Testis (tissue), 2 donors: ENCODE data around the gene DNM3.

Experiments used
- POLR2A ChIP-seq: fragments of 450-650 bp; IDR thresholded peaks from one replicate; pipeline ENCODE4 v1.6.1; 2017; ENCODE audit warnings: antibody characterized with exemption, mild to moderate bottlenecking, moderate library complexity
- TF ChIP-seq, protein P1 (sequence below), 3 experiments: fragments of 450-650 bp in 2 of 3; fragments of 200-600 bp in 1 of 3; sonication (generic) in 1 of 3; IDR thresholded peaks; one replicate each; pipeline ENCODE4 v1.5.1; 2016 to 2019; ENCODE audit warnings: antibody characterized with exemption in 3 of 3, mild to moderate bottlenecking in 2 of 3, moderate library complexity in 1 of 3

DNA sequence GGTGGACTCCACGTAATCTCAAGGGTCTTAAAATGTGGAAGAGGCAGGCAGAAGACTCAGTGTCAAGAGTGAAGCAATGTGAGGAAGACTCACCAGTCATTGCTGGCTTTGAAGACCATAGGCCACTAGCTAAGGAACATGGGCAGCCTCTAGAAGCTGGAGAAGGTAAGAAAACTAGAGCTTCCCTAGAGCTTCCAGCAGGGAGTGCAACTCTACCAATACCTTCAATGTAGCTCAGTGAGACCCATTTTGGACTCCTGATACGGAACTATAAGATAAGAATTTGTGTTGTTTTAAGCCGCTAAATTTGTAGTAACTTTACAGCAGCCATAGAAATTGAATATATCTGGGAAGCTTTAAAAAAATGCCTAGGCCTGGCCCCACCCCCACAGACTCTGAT is 41.0 kb upstream of the DNM3 start:
- TF ChIP-seq, protein P1, sequence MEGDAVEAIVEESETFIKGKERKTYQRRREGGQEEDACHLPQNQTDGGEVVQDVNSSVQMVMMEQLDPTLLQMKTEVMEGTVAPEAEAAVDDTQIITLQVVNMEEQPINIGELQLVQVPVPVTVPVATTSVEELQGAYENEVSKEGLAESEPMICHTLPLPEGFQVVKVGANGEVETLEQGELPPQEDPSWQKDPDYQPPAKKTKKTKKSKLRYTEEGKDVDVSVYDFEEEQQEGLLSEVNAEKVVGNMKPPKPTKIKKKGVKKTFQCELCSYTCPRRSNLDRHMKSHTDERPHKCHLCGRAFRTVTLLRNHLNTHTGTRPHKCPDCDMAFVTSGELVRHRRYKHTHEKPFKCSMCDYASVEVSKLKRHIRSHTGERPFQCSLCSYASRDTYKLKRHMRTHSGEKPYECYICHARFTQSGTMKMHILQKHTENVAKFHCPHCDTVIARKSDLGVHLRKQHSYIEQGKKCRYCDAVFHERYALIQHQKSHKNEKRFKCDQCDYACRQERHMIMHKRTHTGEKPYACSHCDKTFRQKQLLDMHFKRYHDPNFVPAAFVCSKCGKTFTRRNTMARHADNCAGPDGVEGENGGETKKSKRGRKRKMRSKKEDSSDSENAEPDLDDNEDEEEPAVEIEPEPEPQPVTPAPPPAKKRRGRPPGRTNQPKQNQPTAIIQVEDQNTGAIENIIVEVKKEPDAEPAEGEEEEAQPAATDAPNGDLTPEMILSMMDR (IDR thresholded peaks at IDR 0.05): no peak
- TF ChIP-seq POLR2A: no peak
